ENCODE data around the gene BASP1.
"Not testable (repeated sequence)": the region's sequence is repeated elsewhere in the genome, so short reads cannot be mapped to it uniquely, and the experiment has no call there.

The BASP1 gene

GRCh38 chr5:17257705-17258273, 40.4 kb downstream of the BASP1 start:
- no peak for DNase-seq

GRCh38 chr5:17258431-17258830, 41.0 kb downstream of the BASP1 start:
- DNase-seq: no peak

DNA sequence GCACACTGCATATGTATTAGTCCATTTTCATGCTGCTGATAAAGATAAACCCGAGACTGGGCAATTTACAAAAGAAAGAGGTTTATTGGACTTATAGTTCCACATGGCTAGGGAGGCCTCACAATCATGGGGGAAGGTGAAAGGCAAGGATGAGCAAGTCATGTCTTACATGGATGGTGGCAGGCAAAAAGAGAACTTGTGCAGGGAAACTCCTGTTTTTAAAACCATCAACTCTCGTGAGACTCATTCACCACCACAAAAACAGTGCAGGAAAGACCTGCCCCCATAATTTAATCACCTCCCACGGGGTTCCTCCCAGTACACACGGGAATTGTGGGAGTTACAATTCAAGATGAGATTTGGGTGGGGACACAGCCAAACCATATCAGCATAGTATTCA, 41.6 kb downstream of the BASP1 start:
- DNase-seq: not testable (repeated sequence)

- peak; percentile 96 for DNase-seq
Observed at GRCh38 chr5:17259630-17260257, 42.3 kb downstream of the BASP1 start.

DNA sequence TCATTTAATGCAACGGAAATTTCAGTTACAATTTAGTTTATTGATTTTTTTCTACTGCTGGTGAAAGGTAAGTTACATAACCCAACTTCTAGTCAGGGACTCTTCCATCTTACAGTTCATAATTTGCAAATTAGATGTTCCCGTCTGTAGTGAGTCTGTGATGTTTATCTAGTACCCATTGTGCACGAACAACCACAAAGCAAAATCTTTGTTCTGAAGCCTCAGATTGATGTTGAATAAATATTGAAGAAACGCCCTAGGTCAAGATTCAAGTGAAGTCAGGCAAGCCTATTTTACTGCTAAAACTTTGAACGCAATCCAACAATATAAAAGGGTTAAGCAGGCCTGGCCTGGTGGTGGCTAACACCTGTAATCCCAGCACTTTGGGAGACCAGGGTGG, 43.1 kb downstream of the BASP1 start:
- DNase-seq: peak; percentile 45

DNA sequence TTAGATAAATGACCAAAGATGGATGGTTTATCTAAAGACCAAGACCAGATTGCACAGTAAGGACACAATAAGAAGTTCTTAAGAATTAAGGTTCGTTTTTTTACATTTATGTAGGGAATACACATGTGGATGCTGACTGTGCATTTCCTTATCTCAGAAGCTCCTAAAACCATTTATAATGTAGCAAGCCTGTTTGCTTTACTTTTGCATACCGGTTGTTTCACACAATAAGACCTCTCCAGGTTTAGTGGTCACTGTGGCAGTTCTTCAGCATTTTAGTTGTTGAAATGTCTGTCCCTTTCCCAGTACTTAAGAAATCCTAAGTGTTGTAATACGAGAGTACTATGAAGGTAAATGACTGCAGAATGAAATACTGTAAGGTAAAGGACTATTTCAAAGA, 43.6 kb downstream of the BASP1 start:
- DNase-seq: no peak

GRCh38 chr5:17265041-17265440, 47.6 kb downstream of the BASP1 start:
- DNase-seq: no peak

DNA sequence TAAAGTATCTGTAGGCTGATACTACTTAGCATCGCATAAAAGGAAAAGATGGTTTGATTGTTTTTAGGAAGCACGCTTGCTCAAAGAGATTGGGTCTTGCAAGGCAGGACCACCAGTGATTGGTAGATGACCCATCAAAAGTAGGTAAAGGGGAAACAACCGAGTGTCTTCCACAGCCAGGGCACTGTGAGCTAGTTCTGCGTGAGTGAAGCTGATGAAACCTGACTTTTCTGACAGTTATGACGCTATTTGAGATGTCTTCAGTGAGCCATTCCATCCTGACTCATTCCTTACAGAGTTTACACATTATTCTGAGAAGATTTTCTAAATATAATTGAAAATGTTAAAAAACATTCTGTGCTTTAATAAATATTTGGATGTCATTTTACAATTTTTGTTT, 49.7 kb downstream of the BASP1 start:
- DNase-seq: no peak

GRCh38 chr5:17269201-17269600, 51.8 kb downstream of the BASP1 start:
- DNase-seq: no peak

- no peak for DNase-seq
Observed at GRCh38 chr5:17272111-17272510, 54.7 kb downstream of the BASP1 start.

GRCh38 chr5:17275289-17276158, 58.1 kb downstream of the BASP1 start:
- DNase-seq: no peak

DNA sequence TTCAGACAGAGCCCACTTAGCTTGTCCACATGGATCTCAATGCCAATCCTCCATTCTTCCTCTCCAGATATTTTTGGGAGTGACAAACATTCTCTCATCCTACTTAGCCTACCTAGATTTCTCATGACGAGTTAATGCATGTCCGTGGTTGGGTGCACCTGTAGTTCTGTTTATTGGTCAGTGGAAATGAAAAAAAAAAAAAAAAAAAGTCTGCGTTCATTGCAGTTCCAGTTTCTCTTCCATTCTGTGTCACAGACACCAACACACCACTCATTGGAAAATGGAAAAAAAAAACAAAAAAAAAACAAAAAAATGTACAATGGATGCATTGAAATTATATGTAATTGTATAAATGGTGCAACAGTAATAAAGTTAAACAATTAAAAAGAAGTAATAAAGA, 59.0 kb downstream of the BASP1 start:
- no peak for DNase-seq

- no peak for DNase-seq
Observed at GRCh38 chr5:17277907-17278306, 60.5 kb downstream of the BASP1 start.

- no peak for DNase-seq
Observed at GRCh38 chr5:17278931-17279330, 61.5 kb downstream of the BASP1 start.

DNA sequence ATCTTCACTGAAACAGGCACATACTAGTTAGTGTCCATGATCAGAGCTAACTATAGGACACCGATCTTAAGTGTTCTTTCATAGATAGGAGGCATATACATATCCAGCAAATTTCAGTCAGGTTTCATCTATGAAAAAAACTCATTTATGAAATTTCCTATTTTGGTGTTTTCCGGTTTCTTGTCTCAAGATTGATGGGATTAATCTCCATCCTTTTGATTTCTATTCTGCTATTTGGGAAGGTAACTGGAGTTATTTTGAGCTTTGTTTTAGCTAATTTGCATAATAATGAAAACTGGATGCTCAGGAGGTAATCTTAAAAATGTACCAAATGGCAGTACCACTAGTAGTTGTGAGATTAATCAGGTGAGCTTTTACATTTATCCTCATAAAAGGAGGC, 62.1 kb downstream of the BASP1 start:
- no peak for DNase-seq

- DNase-seq: no peak
Observed at GRCh38 chr5:17282283-17283120, 65.1 kb downstream of the BASP1 start.

DNA sequence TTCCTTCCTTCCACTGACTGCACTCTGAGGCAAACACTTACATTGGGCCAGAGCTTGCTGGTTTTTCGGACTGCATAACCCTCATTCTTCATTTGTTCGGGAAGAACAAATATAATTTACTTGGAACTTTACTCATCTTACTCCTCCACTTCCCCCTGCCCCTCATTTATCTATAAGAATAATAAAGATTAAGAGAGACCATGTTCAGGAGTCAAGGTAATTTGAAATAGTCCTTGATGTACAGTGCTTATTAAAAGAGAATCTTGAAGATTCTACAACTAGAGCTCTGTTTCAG, 65.6 kb downstream of the BASP1 start:
- no peak for DNase-seq

DNA sequence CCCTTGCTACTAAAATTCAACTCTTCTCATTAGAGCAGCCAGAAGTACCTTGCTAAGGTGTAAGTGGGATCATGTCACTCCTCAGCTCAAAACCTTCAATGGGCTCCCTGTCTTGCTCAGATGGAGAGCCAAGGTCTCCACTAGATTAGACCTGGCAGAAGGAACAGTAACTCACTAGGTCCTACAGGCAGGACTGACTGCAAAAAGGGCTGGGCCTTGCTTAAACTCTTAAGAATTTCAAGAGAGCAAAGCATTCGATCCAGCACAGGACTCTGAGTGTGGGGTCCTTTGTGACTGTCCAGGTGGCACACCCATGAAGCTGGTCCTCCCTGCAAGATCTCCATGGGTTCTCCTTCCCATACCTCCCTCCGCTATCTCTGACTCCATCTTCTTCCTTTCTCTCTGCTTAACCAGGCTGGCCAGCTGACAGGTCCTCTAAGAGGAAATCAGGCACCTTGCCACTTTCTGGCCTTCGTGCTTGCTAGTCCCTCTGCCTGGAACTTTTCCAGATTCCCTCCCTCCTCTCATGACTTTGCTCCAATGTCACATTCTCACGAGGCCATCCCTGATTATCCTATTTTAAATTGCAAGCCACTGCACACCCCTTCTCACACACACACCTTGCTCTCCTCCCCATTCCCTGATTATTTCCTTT, 70.2 kb downstream of the BASP1 start:
- no peak for DNase-seq

DNA sequence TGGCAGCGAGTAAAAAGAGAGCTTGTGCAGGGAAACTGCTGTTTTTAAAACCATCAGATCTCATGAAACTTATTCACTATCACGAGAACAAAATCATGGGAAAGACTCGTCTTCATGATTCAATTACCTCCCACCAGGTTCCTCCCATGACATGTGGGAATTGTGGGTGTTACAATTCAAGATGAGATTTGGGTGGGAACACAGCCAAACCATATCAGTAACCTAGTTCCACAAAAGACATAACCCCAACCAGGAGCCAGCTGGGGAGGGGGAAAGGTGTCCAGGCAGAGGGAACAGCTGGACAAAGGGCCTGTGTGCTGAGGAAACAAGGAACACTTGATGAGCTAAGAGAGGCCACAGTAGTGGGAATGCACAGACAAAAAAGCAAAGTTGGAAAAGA, 71.1 kb downstream of the BASP1 start:
- no peak for DNase-seq

DNA sequence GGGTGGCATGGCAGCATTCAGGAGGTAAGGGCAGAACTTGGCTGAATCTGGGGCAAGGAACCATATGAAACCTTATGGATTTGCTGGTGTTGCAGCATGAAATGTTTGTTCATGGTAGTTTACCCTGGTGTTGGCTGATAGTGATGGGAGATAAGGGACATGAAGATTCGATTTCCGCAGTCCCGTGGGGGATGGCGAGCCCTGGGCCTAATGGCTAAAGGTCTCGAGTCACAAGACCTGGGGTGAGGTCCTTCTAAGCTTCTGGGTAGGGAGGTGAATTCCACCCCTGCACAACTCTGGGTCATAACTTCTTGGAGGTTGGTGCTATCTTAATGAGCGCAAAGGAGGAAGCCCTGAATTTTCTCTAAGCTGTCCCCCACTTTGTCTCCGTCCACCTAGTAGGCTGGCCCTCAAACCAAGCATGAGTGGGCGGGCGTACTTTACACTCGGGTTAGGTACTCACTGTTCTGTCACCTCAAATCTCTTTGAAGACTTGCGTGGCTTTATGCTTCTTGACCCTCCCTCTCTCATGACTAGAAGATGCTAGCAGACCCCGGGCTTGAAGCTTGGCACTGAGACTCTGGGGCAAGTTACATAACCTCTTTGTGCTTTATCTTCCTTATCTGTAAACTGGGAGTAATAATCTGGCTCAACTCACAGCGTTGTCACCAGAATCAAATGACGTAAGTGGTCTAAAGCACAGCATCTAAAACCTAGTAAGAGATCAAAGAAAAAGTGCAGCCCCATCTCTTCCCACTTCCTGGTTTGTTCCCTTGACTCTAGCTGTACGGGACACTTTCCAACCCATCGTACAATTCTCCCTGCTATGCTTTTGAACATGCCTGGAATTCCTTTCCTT, 72.5 kb downstream of the BASP1 start:
- DNase-seq: no peak

DNA sequence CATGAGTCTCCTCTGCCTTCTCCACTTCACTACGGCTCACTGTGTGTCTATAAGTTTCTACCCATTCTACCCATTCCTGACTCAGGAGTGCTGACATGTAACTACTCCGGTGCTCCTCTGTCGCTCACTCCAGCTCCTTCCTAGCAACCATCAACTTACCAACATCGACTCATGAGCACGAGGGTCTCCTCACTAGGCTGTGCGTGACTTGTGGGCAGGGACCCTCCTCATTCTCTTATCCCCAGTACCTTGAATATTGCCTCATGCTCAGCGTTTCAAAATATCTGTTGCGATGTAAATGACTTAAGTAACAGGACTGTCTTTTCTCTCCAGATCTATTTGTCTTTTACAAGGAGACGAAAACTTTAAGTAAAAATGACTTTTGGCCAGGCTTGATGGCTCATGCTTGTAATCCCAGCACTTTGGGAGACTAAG, 73.1 kb downstream of the BASP1 start:
- DNase-seq: no peak

DNA sequence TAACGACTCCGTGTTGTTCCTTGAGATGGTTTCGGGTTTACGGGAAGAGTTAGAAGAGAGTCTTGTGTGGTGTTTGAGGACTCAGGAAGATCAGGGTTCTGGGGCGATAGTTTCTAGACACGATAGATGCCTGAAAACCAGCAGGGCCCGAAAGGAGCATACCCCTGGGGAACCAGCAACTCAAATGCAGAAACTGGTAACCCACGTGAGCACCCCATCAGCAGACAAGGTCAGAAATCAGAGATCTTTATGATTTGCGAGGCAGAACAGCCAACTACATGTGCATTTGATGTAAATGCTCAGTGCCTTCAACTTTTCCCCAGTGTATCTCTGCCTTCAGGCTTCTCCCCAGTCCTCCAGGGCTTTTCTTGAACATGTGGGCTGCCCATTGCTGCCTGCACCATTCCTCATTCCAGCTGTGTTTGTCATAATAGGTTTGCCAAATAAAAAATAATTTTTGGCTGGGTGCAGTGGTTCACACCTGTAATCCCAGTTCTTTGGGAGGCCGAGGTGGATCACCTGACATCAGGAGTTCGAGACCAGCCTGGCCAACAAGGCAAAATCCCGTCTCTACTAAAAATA, 75.1 kb downstream of the BASP1 start:
- DNase-seq: no peak
